Stimulated activated CD8-positive, alpha-beta memory T cell treated with anti-CD3 and anti-CD28 coated beads, Interleukin-4, amount 100 ng/mL, for 1 hour (primary cell): ENCODE data around the gene ZFHX3.

Source experiments
- DNase-seq, 2 donors: peaks; one replicate each; pipeline ENCODE4 v3.0.0-alpha.2; 2020; ENCODE audit warnings: low read depth in 2 of 2, low spot score in 1 of 2

ZFHX3 gene

DNA sequence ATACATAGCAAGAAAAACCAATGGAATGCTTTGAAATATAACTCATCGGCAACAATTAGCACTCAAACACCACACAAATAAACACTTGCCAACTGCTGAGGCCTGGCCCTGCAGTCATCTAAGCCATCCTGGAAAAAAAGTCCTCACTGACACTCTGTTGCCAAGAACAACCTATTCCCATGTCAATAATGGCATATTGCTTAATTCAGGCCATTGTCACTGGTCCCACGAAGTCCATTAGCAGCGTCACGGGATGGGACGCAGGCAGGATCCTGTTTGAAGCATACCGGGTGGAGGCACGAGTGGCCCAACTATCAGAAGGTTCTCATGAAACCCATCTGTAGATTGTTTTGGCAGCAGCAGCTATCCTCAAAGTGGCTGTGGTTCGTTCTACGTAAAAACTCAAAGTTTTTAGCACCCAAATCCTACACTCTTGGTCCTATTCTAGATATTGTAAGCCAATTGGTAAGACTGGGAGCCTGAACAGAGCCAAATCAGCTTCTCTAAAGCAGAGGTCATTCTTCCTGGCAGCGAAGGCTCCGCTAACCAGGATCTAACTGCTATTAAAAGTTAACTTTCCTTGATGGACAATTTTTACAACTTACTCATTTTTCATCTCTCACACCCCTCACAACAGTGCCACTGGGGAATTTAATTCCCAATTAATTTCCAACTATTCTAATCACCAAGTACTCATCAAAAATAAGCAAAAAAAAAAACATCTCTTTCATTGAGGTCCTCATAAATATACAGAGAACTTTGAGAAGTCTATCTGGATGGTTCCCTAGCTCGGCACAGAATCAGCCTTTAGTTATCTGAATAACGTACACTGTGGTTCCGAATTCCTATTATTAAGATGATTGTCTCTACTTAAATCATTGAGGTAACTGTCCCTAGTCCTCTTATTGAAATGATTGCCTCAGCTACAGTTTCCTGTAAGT is 91.5 kb downstream of the ZFHX3 start:
- no peak for DNase-seq

DNA sequence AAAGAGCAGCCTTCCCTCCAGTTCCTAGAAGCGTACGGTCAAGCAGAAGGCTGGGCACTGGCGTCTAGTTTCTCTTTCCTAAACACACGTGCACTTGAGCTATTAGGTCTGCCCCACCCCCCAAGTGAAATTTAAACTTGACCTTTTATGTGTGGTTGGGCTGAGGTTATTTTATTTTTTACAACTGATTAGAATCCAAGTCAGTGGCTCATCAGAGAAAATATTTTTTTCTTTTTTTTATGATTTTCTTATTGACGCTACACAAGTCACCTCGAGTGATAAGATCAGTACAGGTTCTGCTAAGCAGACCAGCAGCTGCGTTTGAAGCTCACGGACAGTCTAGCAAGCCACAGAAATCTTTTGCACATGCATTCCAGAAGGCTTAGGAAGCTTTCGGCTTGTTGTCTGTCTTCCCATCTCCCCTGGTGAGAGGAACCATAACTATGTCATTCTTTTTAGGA is 95.1 kb downstream of the ZFHX3 start:
- DNase-seq: no peak

DNA sequence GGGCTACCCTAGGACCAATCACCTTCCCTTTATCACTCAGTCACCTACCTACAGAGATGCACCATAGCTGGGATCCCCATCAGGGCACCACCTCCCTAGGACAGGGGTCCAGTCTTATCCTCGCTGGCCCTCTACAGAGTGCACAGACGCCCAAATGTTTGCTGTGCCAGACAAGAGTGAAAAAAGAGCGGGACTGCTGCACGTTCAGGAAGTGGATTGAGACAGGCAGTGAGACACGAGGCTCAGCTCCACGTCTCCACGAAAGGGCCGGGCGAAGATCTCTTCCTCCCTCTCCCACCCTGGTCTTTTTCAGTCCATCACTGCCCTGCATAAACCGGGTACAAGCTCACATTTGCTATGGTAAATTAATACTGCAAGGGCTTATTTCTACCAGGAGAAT is 95.5 kb downstream of the ZFHX3 start:
- no peak for DNase-seq

DNA sequence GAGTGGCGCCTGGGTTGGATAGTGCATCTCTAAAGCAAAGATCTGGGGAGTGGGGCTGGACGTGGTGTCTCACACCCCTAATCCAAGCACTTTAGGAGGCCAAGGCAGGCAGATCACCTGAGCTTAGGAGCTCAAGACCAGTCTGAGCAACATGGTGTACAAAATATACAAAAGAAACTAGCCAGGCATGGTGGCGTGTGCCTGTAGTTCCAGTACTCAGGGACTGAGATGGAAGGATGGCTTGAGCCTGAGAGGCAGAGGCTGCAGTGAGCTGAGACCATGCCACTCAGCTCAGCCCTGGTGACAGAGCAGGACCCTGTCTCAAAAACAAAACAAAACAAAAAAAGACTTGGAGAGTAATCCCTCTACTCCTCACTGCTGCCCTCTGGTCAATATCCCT is 96.0 kb downstream of the ZFHX3 start:
- DNase-seq: no peak

DNA sequence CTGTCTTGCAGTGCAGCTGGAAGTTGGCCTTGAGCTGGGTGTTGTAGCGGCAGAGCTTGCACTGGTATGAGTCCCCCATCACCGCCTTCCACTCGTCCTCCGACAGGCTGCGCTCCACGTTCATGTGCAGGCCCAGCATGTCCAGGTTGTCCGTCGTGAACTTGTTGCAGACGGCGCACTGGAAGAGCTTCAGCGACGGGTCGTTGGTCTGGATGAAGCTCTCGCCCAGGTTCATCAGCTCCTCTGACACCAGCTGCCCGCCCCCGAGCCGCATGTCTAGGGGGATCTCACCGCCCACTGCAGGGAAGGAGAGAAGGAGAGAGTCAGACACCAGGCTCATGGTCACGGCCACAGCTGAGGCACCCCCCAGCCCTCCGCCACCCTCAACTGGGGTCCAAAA is 97.3 kb downstream of the ZFHX3 start:
- no peak for DNase-seq

DNA sequence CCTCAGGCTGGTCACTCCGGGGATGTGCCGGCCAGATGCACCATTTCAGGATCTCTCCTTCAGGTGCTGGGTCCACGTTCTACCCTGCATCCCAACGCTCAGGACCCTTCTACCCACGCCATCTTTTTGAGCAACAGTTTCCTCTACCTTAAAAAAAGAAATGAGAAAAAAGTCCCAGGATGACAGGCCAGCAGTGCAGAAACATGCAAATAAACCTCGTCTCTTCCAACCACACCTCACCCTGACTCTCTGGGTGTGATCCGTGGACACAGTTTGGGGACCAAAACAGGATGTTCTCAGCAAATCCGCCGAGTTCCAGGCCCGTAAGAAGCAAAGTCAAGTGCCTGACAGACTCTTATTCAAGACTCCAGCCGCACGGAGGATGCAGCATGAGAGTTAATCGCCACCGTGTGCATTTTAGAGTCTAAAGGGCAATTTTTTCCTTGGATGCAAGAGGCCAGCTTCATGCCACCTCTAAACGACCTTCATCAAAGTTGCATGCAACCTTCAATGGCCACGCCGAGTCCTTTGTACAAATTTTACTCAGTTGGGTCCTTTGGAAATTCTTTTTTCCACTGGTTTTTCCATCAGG is 99.6 kb downstream of the ZFHX3 start:
- DNase-seq: no peak

DNA sequence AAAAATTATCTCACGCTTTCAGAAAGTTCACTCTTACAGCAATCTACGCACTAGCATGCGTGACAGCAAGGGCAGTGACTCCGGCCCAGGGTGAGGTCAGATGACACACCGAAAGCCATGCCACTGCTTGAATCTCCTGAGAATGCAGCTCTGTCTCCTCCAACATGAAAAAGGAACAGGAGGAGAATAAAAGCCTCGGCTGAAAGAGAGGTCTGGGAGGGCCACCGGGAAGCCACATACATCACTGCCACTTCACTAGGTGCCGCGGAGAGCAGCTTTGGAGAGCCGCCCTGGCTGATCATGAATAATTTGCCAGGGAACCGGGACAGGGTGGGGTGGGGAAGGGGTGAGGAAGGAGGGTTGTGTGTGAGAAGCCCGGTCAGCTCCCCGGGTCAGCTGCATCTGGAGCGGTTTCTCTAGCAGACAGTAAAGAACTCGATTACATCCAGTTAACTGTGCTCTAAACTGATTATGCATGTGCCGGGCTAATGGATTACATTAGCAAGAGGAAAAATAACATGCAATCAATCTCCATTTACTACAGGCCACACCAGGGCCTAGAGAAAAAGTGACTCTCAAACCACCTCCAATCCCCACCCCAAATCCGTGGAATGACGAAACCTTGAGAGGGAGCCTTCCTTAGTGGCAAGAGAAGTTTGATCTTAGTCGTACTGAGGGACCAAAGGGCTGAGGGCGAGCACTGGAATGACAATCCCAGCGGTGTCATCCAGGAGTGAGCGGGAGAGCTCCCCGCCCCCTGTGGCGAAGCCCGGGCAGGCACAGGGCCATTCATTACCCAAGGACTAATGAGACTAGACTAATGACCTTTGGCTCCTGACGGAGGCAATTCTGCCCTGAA is 100.3 kb downstream of the ZFHX3 start:
- DNase-seq: no peak

DNA sequence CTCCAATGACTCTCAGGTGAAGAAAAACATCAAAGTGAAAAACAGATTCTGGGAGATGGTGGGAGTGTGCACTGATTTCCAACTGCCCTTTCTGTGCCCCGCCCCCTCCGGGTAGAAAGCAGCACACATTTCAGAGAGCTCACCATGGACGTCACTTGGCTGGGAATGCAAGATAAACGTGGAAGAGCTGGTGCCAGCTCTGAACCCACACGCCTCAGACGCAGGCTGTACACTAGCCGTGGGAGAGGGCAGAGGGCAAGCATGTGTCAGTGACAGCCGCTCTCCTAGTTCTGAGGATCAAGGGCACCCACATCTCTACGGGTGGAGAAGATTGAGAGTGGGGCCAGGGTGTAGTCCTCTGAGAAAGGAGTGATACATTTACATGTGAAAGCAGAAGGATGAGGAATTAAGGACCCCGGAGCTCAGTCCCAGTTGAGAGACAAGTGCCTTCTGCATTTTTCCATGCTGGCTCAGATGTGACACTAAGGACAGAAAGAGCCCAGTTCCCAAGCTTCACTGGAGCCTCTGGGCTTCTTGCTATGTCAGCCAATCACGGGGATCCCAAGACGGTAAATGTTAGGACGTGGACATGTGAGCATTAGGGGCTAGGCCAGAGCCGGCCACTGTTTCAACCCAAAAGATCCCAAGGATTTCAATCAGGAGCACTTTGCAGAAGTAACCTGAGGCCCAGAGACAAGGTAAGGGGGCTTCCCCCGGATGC is 101.3 kb downstream of the ZFHX3 start:
- no peak for DNase-seq

DNA sequence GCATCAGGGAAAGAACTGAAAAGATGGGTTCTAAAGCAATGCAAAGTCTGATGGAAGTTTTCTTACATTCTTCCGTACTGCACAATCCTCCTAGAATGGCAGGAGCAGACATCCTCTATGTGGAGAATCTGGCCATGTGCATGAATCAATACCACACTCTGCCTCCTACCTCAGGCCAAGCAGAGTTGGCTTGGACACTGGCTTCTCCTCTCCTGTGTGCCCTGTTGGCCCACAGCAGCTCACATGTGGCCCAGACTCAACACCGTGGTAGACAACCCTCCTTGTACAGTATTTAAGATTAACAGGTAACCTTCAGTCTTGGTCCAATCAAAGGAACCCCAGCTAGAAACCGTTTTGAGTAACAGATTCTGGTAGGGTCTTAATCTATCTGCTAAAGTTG is 101.9 kb downstream of the ZFHX3 start:
- DNase-seq: no peak

DNA sequence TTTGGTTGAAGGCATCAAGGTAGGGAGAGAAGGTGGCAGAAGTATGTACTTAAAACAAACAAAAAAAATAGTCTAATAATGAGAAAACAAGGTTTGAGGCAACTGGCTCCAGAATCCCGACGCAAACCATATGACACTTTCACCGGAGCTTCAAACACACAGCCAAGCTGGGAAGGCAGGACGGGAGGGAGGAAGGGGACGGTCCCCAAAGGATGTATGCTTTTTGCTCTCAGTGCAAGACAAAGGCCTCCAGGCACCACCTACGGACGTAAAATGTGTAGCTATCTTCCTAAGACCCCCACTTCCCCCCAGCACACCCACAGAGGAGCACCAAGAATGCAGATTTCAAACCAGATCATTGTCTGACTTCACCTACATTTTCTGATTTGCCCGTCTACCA is 102.3 kb downstream of the ZFHX3 start:
- DNase-seq: no peak

DNA sequence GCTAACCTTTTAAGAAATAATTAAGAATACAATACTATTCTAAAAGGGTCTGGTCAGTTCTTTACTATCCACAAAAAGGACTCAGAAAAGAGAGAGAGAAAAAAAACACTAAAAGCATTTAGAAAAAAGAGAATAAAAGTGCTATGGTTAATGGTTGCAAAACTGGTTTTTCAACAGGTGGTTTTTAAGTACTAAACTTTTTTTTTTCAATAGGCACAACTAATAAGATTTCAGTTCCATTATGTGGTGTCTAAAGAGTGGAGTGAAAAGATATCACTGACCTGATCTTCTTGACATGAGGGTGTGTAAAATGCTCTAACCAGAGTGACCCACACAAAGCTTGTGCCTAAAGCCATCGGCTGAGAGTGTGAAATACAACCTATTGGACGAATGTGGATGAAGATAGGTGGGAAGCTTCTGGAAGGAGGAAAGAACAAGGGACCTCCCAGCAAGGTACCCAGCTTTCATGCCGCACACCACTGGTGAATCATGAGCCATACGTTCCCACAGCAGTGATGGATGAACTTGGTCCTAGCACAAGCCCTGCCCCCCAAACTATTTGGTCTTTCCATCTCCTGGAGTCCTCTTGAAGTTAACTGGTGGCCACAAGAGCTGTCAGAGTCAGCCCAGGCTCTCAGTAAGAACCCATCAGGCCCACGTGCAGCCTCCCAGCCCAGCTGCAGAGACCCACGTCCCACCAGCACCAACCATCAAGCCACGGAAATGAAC is 103.0 kb downstream of the ZFHX3 start:
- DNase-seq: no peak

DNA sequence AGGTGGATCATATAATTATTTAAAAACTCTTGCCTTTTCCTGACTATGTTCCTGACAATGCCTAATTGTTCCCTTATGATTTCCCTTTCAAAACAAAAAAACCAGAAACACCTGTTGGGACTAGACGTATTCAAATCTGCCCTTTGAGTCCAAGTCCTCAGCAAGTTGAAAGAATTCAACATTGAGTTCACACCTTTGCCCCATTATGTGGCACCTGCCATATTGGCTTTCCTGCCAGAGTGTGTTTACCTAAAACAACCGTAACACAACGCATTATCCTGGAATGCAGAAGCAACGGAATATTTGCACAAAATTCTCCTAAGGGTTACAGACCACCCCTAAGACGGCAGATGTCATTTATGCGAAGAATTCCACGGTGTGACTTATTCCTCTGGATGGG is 105.9 kb downstream of the ZFHX3 start:
- no peak for DNase-seq

DNA sequence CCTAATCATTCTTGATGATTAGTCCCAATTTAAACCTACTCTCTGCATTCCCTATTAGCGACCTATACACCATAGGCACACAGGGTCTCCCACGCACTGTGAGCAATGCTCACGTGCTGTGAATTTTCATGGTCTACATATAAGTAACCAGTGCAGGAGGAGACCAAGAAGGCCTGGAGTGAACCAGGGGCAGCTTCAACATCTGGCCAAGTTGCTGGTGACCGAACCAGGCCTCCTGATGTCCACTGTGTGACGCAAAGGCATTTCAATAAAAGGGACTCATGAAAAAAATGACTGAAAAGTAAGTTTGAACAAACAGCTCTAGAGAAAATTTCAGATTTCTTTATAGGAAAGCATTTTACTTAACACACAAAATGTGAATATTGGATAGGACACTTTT is 107.0 kb downstream of the ZFHX3 start:
- DNase-seq: no peak

DNA sequence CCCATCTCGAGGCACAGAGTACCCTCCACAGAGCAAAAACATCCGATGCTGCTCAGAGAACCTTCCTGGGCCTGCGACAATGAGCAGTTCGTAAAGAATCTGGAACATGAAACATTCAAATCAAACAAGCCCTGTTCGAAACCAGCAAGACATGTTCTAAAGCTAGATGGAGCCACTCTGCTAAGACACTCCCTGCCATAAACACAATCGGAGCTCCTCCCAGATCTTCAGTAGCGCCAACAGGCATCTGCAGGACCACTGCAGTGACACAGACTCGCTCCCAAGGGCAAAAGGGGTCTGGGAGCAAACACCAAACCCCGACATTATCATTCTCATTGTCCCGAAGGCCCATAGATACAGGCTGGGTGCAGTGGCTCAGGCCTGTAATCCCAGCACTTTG is 108.7 kb downstream of the ZFHX3 start:
- no peak for DNase-seq

DNA sequence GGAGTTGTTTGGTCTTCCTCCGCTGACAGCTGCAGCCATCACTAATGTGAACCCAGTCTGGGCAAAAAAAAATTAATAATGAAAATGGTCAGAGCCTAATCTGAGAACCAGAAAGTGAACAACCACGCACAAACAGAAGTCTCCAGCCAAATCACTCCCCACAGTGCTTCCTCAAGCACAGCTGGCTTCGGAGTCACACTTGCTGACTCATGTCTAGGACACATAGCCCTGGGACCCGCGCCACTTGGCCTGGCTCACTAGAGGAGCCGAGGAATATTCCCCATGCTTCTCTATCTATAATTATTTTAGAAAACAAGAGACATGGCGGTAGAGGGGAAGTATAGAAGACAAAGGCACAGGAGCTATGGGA is 109.1 kb downstream of the ZFHX3 start:
- no peak for DNase-seq

DNA sequence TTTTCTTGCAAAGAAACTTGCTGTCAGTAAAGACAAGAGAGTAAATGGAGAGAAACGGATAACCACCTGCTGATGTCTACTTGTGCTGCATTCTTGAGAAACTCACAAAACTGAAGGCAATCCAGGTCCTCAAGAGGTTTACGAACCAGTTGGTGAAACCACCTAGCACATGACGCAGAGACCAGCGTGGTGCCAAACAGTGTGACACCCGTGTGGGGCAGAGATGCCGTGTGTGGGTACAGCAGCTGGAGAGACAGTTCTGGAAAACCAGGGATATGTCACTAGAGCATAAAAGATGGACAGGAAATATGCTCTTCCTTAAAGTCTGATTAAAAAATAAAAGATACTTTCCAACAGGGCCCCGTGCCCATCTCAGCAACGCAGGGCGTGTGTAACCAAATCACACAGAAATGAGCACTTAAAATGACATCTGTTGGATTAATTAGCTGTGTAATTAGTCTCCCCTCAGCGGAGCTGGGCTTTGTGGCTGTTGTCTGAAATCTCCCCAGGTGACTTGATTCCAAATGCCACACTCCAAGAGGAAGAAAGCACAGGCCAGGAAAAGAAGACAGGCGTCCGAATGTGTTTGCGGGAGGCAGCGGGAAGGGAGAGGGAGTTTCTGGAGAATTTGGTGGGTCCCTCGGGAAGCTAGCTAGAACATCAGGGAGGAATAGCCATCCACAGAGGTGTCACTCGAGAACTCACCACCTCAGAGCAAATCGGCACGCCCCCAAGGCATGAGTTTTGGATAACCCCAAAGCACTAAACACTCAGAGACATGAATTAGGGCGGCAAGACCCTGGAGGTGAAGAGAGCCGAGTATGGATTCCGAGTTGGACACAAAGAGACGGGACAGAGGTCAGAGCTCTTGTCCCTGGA is 109.8 kb downstream of the ZFHX3 start:
- DNase-seq: no peak

DNA sequence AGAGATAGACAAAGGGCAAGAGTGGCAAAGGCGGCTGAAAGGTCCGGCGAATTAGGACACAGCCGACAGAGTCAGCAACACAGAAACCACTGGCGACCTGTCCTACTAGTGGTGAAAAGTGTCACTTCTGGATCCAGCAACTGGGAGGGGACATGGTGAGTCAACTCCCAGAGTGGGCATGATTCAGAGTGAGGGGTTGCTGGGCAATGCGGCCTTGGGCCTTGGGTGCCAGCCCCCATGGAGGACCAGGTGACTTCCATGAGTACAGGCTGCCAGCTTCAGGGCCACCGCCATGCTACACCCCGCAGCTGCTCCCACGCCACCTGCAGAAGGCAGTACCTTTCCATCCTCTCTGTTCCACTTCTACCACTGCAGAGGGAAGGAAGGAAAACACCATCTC is 110.6 kb downstream of the ZFHX3 start:
- DNase-seq: no peak

DNA sequence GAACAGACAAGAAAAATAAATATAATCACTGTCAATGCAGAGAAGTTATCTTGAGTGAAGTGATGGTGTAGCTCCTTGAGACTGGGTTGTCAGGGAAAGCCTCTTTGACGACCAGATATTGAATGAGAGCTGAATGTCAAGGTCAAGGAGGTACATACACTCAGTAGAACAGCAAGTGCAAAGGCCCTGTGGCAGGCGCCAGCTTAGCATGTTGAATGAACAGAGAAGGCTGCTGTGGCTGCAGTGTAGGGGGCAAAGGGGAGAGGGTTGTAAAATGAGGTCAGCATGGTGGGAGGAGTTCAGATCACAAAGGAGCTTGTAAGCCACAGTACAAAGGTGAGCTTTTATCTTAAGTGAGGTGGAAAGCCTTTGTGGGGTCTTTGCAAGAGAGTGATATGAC is 111.5 kb downstream of the ZFHX3 start:
- DNase-seq: no peak

DNA sequence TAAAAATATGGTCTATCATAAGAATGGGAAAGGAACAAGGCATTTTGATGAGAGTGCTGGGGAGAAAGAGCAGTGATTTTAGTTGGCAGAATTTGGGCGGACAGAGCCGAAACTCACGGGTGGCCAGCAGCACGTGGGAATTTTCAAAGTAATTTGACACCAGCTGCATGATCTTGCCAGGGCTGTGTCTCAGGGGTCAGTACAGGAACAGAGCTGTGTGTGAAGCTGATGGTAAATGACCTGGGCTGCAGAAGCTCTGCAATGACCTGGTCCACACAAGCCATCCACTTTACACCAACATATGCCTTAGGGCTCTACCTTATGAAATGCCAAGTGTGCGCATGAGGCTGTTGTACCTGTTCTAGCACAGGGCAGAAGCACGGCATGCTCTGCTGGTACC is 112.0 kb downstream of the ZFHX3 start:
- no peak for DNase-seq
